SU-DHL-6 (cell line): ENCODE results near the gene SLC38A9.
"Not testable (repeated sequence)": the region's sequence is repeated elsewhere in the genome, so short reads cannot be mapped to it uniquely, and the experiment has no call there.

Source experiments
- H2AFZ ChIP-seq: fragments of 200-600 bp; sonication (generic); 2 replicates; pipeline ENCODE4 v1.6.1; 2014; ENCODE audit warnings: low read depth, mild to moderate bottlenecking, moderate library complexity, mixed read lengths, antibody characterized with exemption, low read length; ENCODE audit not compliant: severe bottlenecking
- H3F3A ChIP-seq: fragments of 200-600 bp; shearing (Covaris generic); 2 replicates; pipeline ENCODE4 v1.6.0; 2016; ENCODE audit warnings: antibody characterized with exemption, mild to moderate bottlenecking; ENCODE audit not compliant: insufficient read depth
- H3K27ac ChIP-seq: fragments of 200-600 bp; sonication (generic); 2 replicates; pipeline ENCODE4 v1.5.1; 2016; ENCODE audit warnings: low read depth, mild to moderate bottlenecking, low read length, moderate library complexity, mixed read lengths
- H3K27me3 ChIP-seq: fragments of 200-600 bp; sonication (generic), shearing (Covaris generic); 2 replicates; pipeline ENCODE4 v1.6.0; 2014; ENCODE audit warnings: mild to moderate bottlenecking, low read length
- H3K36me3 ChIP-seq: fragments of 200-600 bp; sonication (generic); 2 replicates; pipeline ENCODE4 v1.6.1; 2014; ENCODE audit warnings: mild to moderate bottlenecking, low read length, mixed read lengths
- H3K4me2 ChIP-seq: fragments of 300-600, 200-600 bp; shearing (Covaris generic), sonication (generic); 2 replicates; pipeline ENCODE4 v1.6.0; 2014; ENCODE audit warnings: low read length, low read depth, mild to moderate bottlenecking; ENCODE audit not compliant: poor library complexity, severe bottlenecking
- H3K4me3 ChIP-seq: fragments of 200-600 bp; sonication (generic); 2 replicates; pipeline ENCODE4 v1.5.1; 2014; ENCODE audit warnings: antibody characterized with exemption, low read length, mild to moderate bottlenecking, mixed read lengths; ENCODE audit not compliant: insufficient read depth, poor library complexity, severe bottlenecking
- H3K79me2 ChIP-seq: fragments of 200-600 bp; sonication (generic); 2 replicates; pipeline ENCODE4 v1.6.1; 2014; ENCODE audit warnings: mild to moderate bottlenecking, low read length, moderate library complexity; ENCODE audit not compliant: insufficient read depth
- H3K9ac ChIP-seq: fragments of 200-600 bp; sonication (generic); 2 replicates; pipeline ENCODE4 v1.7.0; 2014; ENCODE audit warnings: mild to moderate bottlenecking, low read length
- H3K9me2 ChIP-seq: fragments of 200-600 bp; sonication (generic); replicated peaks from 2 replicates; pipeline ENCODE4 v1.6.1; 2014; ENCODE audit warnings: low read length; ENCODE audit not compliant: insufficient read depth
- H3K9me3 ChIP-seq: fragments of 200-600 bp; sonication (generic); 2 replicates; pipeline ENCODE4 v1.6.1; 2014; ENCODE audit warnings: low read length, mixed read lengths; ENCODE audit not compliant: insufficient read depth
- H4K20me1 ChIP-seq: fragments of 200-600 bp; sonication (generic); 2 replicates; pipeline ENCODE4 v1.6.1; 2014; ENCODE audit warnings: low read depth, mild to moderate bottlenecking, antibody characterized with exemption, low read length, moderate library complexity, mixed read lengths
- EZH2phosphoT487 ChIP-seq: fragments of 200-600 bp; sonication (generic), shearing (Covaris generic); conservative IDR thresholded peaks from 2 replicates; pipeline ENCODE4 v1.6.1; 2018; ENCODE audit warnings: mild to moderate bottlenecking, antibody characterized with exemption, low read length, moderate library complexity, mixed read lengths
- TF ChIP-seq, protein P1 (sequence below): fragments of 200-600 bp; sonication (generic); IDR thresholded peaks from one replicate; pipeline ENCODE4 v1.5.1; 2017; ENCODE audit warnings: antibody characterized with exemption, mild to moderate bottlenecking, low read length, moderate library complexity; ENCODE audit not compliant: insufficient read depth, poor library complexity, severe bottlenecking

Gene SLC38A9

GRCh38 chr5:55608595-55609349 is 103.4 kb downstream of the SLC38A9 start:
- Histone ChIP-seq H3F3A (no peaks in the 10 kb centered on the region), H3K9me3 (no peaks in the 10 kb centered on the region), H3K9ac (no peak overlapping the region), H3K4me2 (no peak overlapping the region), H3K9me2 (no peaks in the 10 kb centered on the region), H2AFZ (no peak overlapping the region), H3K36me3 (no peaks in the 10 kb centered on the region), H3K79me2 (no peaks in the 10 kb centered on the region), H4K20me1 (no peaks in the 10 kb centered on the region), H3K27ac (no peak overlapping the region), H3K27me3 (no peaks in the 10 kb centered on the region), H3K4me3 (no peak overlapping the region)
- no peak for TF ChIP-seq EZH2phosphoT487
- TF ChIP-seq, protein P1, sequence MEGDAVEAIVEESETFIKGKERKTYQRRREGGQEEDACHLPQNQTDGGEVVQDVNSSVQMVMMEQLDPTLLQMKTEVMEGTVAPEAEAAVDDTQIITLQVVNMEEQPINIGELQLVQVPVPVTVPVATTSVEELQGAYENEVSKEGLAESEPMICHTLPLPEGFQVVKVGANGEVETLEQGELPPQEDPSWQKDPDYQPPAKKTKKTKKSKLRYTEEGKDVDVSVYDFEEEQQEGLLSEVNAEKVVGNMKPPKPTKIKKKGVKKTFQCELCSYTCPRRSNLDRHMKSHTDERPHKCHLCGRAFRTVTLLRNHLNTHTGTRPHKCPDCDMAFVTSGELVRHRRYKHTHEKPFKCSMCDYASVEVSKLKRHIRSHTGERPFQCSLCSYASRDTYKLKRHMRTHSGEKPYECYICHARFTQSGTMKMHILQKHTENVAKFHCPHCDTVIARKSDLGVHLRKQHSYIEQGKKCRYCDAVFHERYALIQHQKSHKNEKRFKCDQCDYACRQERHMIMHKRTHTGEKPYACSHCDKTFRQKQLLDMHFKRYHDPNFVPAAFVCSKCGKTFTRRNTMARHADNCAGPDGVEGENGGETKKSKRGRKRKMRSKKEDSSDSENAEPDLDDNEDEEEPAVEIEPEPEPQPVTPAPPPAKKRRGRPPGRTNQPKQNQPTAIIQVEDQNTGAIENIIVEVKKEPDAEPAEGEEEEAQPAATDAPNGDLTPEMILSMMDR = no peak

GRCh38 chr5:55607309-55607708 is 104.8 kb downstream of the SLC38A9 start:
- not testable (repeated sequence) for H3K9me2 ChIP-seq, H3K4me2 ChIP-seq

DNA sequence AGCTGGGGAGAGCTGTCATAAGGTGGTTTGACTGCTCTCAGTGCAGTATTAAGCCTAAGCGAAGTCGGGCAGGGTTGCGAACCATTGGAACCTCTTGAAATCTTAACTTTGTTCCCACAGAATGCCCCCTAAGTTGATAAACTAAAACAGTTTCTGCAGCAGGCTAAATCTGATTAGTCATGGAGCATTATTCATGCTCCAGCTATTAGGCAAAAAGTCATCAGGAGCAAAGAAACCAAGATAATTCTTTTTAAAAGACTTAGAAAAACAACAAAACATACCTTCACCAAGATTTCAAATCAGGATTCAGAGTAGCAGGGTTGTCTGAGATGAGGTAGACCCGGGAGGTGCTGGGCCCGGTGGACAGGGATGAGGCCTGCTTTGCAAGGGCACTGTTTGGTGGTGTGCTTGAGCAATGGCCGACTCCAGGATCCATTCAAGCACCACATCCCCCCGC is 107.5 kb downstream of the SLC38A9 start:
- no peak overlapping the region for H3K4me2 ChIP-seq

More at GRCh38 chr5:55607309-55607708, 104.8 kb downstream of the SLC38A9 start:
- H2AFZ ChIP-seq, H3F3A ChIP-seq, H3K79me2 ChIP-seq, H4K20me1 ChIP-seq, H3K4me3 ChIP-seq, H3K9me3 ChIP-seq, H3K27me3 ChIP-seq, H3K36me3 ChIP-seq, H3K27ac ChIP-seq, H3K9ac ChIP-seq: not testable (repeated sequence)

DNA sequence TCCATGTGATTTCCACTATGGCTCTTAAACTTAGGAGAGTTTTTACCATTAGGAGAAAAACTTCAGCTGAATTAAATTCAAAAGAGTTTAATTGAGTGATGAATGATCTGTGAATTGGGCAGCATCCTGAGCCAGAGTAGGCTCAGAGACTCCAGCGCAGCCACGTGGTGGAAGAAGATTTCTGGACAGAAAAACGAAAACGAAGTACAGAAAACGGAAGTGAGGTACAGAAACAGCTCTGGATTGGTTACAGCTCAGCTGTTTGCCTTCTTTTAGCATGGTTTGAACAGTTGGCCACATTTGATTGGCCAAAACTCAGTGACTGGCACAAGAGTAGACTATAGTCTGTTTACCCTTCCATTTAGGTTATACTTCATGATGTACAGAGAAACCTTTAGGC is 108.2 kb downstream of the SLC38A9 start:
- Histone ChIP-seq H3K9ac (no peak overlapping the region), H3F3A (no peaks in the 10 kb centered on the region; the same call in 1 of the 2 replicates), H3K4me2 (no peak overlapping the region)

More for the DNA sequence above, 107.5 kb downstream of the SLC38A9 start:
- Histone ChIP-seq H3K27ac (no peak overlapping the region), H3K9me3 (no peaks in the 10 kb centered on the region), H3K36me3 (no peaks in the 10 kb centered on the region), H3K9ac (no peak overlapping the region), H3K4me3 (no peak overlapping the region), H3K9me2 (no peaks in the 10 kb centered on the region), H3K79me2 (no peaks in the 10 kb centered on the region), H3F3A (no peaks in the 10 kb centered on the region; the same call in 1 of the 2 replicates), H3K27me3 (no peaks in the 10 kb centered on the region), H4K20me1 (no peaks in the 10 kb centered on the region), H2AFZ (peak overlapping the region; percentile 42)
- TF ChIP-seq EZH2phosphoT487 = no peak
- TF ChIP-seq, protein P1 = no peak

More for the DNA sequence above, 108.2 kb downstream of the SLC38A9 start:
- no peaks in the 10 kb centered on the region for H3K9me2 ChIP-seq
- TF ChIP-seq, protein P1 = no peak
- no peak for TF ChIP-seq EZH2phosphoT487
- H3K4me3 ChIP-seq = no peak overlapping the region
- H3K27ac ChIP-seq = no peak overlapping the region
- no peaks in the 10 kb centered on the region for H4K20me1 ChIP-seq
- no peaks in the 10 kb centered on the region for H3K36me3 ChIP-seq
- H2AFZ ChIP-seq = peak overlapping the region; percentile 42
- no peaks in the 10 kb centered on the region for H3K9me3 ChIP-seq
- H3K79me2 ChIP-seq = no peaks in the 10 kb centered on the region
- H3K27me3 ChIP-seq = no peaks in the 10 kb centered on the region
